H9 (cell line): ENCODE results near the gene RIMBP2. TPM values are rescaled to one million over a fixed set of nuclear protein-coding genes. Genes with fewer than 3 reads are reported as not detected.

Source experiments
- DNase-seq: peaks from one replicate; pipeline ENCODE4 v3.0.0-alpha.2; 2017
- H2AFZ ChIP-seq: one replicate; pipeline ENCODE4 v1.6.1; 2013; ENCODE audit warnings: mild to moderate bottlenecking, low read length, control low read depth, moderate library complexity
- H2AK5ac ChIP-seq: 2 replicates; pipeline ENCODE4 v1.6.1; 2013; ENCODE audit warnings: low read length, control low read depth, mixed read lengths; ENCODE audit not compliant: insufficient read length
- H2BK120ac ChIP-seq: one replicate; pipeline ENCODE4 v1.6.1; 2013; ENCODE audit warnings: low read depth, mild to moderate bottlenecking, low read length, control low read depth, inconsistent platforms; ENCODE audit not compliant: poor library complexity, severe bottlenecking
- H2BK12ac ChIP-seq: 2 replicates; pipeline ENCODE4 v1.6.1; 2013; ENCODE audit warnings: low read length, control low read depth, mixed read lengths, low read depth; ENCODE audit not compliant: insufficient read length
- H2BK15ac ChIP-seq: 2 replicates; pipeline ENCODE4 v1.6.1; 2013; ENCODE audit warnings: low read depth, low read length, control low read depth
- H2BK20ac ChIP-seq: one replicate; pipeline ENCODE4 v1.6.1; 2013; ENCODE audit warnings: low read depth, mild to moderate bottlenecking, low read length, control low read depth, inconsistent platforms; ENCODE audit not compliant: poor library complexity, severe bottlenecking
- H2BK5ac ChIP-seq: 2 replicates; pipeline ENCODE4 v1.6.1; 2013; ENCODE audit warnings: low read length, control low read depth, mixed read lengths; ENCODE audit not compliant: insufficient read length
- H3K14ac ChIP-seq: 2 replicates; pipeline ENCODE4 v1.6.1; 2013; ENCODE audit warnings: low read length, control low read depth; ENCODE audit not compliant: insufficient read depth
- H3K18ac ChIP-seq: 2 replicates; pipeline ENCODE4 v1.6.1; 2013; ENCODE audit warnings: low read depth, mild to moderate bottlenecking, mixed read lengths, low read length, control low read depth; ENCODE audit not compliant: insufficient read length
- H3K23ac ChIP-seq: 2 replicates; pipeline ENCODE4 v1.6.1; 2013; ENCODE audit warnings: low read length, control low read depth, mixed read lengths, low read depth; ENCODE audit not compliant: insufficient read length
- H3K23me2 ChIP-seq: 2 replicates; pipeline ENCODE4 v1.6.1; 2013; ENCODE audit warnings: low read depth, mild to moderate bottlenecking, mixed read lengths, low read length, control low read depth; ENCODE audit not compliant: insufficient read length, poor library complexity, severe bottlenecking
- H3K27ac ChIP-seq: 2 replicates; pipeline ENCODE4 v1.5.1; 2013; ENCODE audit warnings: low read length, control low read depth, mixed read lengths, low read depth; ENCODE audit not compliant: insufficient read length
- H3K27me3 ChIP-seq: 2 replicates; pipeline ENCODE4 v1.6.1; 2013; ENCODE audit warnings: low read length, control low read depth, inconsistent platforms; ENCODE audit not compliant: insufficient read depth
- H3K4ac ChIP-seq: 2 replicates; pipeline ENCODE4 v1.6.1; 2013; ENCODE audit warnings: low read depth, mild to moderate bottlenecking, control low read depth, inconsistent platforms, low read length, moderate library complexity
- H3K4me1 ChIP-seq: 2 replicates; pipeline ENCODE4 v1.6.1; 2013; ENCODE audit warnings: low read length, control low read depth, inconsistent platforms; ENCODE audit not compliant: insufficient read depth
- H3K4me2 ChIP-seq: 2 replicates; pipeline ENCODE4 v1.6.1; 2013; ENCODE audit warnings: low read length, control low read depth, mixed read lengths; ENCODE audit not compliant: insufficient read length, insufficient read depth
- H3K56ac ChIP-seq: 2 replicates; pipeline ENCODE4 v1.6.1; 2013; ENCODE audit warnings: low read depth, mild to moderate bottlenecking, mixed read lengths, low read length, control low read depth; ENCODE audit not compliant: insufficient read length
- H3K79me1 ChIP-seq: 2 replicates; pipeline ENCODE4 v1.6.1; 2013; ENCODE audit warnings: low read depth, mild to moderate bottlenecking, moderate library complexity, low read length, control low read depth, inconsistent platforms; ENCODE audit not compliant: insufficient read depth, poor library complexity, severe bottlenecking
- H3K79me2 ChIP-seq: 2 replicates; pipeline ENCODE4 v1.6.1; 2013; ENCODE audit warnings: low read length, control low read depth, inconsistent platforms; ENCODE audit not compliant: insufficient read depth
- H3K9ac ChIP-seq: 2 replicates; pipeline ENCODE4 v1.6.1; 2013; ENCODE audit warnings: low read length, control low read depth, mixed read lengths; ENCODE audit not compliant: insufficient read length; ENCODE audit errors: extremely low read depth
- H3K9me3 ChIP-seq: one replicate; pipeline ENCODE4 v1.6.1; 2013; ENCODE audit warnings: low read depth, low read length, inconsistent platforms; ENCODE audit not compliant: control insufficient read depth
- H3T11ph ChIP-seq: one replicate; pipeline ENCODE4 v1.6.1; 2013; ENCODE audit warnings: mild to moderate bottlenecking, low read length, control low read depth, inconsistent platforms
- H4K20me1 ChIP-seq: one replicate; pipeline ENCODE4 v1.6.1; 2013; ENCODE audit not compliant: control insufficient read depth, insufficient read length, insufficient read depth
- H4K5ac ChIP-seq: 2 replicates; pipeline ENCODE4 v1.6.1; 2013; ENCODE audit warnings: low read depth, mild to moderate bottlenecking, mixed read lengths, low read length, control low read depth; ENCODE audit not compliant: insufficient read length
- H4K8ac ChIP-seq: replicated peaks from 2 replicates; pipeline ENCODE4 v1.6.1; 2013; ENCODE audit warnings: low read length, control low read depth, mixed read lengths, low read depth; ENCODE audit not compliant: insufficient read length
- H4K91ac ChIP-seq: 2 replicates; pipeline ENCODE4 v1.6.1; 2013; ENCODE audit warnings: low read depth, mild to moderate bottlenecking, moderate library complexity, mixed read lengths, low read length, control low read depth; ENCODE audit not compliant: insufficient read length
- H3K27ac Mint-ChIP-seq, 3 experiments: 2 replicates in 2 of 3; 3 replicates in 1 of 3; pipeline ENCODE4 v1.8.0; 2020 to 2021; ENCODE audit warnings: mixed read lengths in 3 of 3, mild to moderate bottlenecking in 1 of 3, moderate library complexity in 1 of 3
- H3K27me3 Mint-ChIP-seq: 2 replicates; pipeline ENCODE4 v1.8.0; 2021; ENCODE audit warnings: low read depth, mild to moderate bottlenecking, moderate library complexity, mixed read lengths
- H3K36me3 Mint-ChIP-seq, 3 experiments: 2 replicates in 2 of 3; 3 replicates in 1 of 3; pipeline ENCODE4 v1.8.0; 2020 to 2021; ENCODE audit warnings: low read depth in 3 of 3, mixed read lengths in 3 of 3; ENCODE audit not compliant: insufficient read depth in 1 of 3
- H3K4me1 Mint-ChIP-seq, 2 experiments: 2 replicates each; pipeline ENCODE4 v1.8.0; 2020; ENCODE audit warnings: mixed read lengths in 2 of 2
- H3K4me3 Mint-ChIP-seq, 2 experiments: 2 replicates in 1 of 2; 3 replicates in 1 of 2; pipeline ENCODE4 v1.8.0; 2020 to 2021; ENCODE audit warnings: mild to moderate bottlenecking in 2 of 2, mixed read lengths in 2 of 2, moderate library complexity in 1 of 2
- H3K9me3 Mint-ChIP-seq, 2 experiments: 2 replicates in 1 of 2; 3 replicates in 1 of 2; pipeline ENCODE4 v1.8.0; 2020; ENCODE audit warnings: mild to moderate bottlenecking in 2 of 2, mixed read lengths in 2 of 2, moderate library complexity in 1 of 2
- WGBS: extraction: QIAGEN DNeasy Blood & Tissue Kit; methylation state at CpG from one replicate; pipeline ENCODE4 v1.1.7; 2013; ENCODE audit warnings: missing lambda C conversion rate, low lambda C conversion rate, mixed read lengths; ENCODE audit not compliant: insufficient read length; ENCODE audit errors: extremely low coverage; 5-methylcytosine and 5-hydroxymethylcytosine counted together
- total RNA-seq: library from RNA; stranded (reverse); gene quantifications from 2 replicates; pipeline ENCODE4 v1.2.1, GENCODE V29; 2021
- TF ChIP-seq, protein P1 (sequence below): fragments of 200-600 bp; sonication (generic); conservative IDR thresholded peaks from 3 replicates; pipeline ENCODE4 v1.8.0; 2021; ENCODE audit warnings: antibody characterized with exemption, mild to moderate bottlenecking

RIMBP2 gene
- total RNA-seq, 1 experiment from 2014 or later = 0.70 TPM

DNA sequence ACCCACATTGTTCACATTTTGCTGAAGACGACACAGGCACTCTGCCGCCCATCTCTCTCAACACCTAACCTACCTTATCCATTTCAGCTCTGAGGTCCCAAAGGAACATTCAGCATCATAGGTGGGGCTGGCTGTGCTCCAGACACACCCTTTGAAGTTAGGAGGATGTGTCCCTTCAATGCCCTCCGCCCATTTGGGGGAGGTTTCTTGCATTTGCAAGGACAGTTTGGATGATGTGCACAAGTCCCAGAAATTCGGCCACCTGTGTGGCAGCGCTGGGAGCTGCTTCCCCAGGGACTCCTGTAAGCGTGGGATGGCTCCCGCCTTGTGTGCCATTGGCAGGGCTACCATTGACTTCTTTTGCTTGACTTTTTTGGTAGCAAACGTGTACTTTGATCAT is 113.8 kb downstream of the RIMBP2 start:
- TF ChIP-seq, protein P1, sequence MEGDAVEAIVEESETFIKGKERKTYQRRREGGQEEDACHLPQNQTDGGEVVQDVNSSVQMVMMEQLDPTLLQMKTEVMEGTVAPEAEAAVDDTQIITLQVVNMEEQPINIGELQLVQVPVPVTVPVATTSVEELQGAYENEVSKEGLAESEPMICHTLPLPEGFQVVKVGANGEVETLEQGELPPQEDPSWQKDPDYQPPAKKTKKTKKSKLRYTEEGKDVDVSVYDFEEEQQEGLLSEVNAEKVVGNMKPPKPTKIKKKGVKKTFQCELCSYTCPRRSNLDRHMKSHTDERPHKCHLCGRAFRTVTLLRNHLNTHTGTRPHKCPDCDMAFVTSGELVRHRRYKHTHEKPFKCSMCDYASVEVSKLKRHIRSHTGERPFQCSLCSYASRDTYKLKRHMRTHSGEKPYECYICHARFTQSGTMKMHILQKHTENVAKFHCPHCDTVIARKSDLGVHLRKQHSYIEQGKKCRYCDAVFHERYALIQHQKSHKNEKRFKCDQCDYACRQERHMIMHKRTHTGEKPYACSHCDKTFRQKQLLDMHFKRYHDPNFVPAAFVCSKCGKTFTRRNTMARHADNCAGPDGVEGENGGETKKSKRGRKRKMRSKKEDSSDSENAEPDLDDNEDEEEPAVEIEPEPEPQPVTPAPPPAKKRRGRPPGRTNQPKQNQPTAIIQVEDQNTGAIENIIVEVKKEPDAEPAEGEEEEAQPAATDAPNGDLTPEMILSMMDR = no peak
- Histone ChIP-seq H4K91ac (no peak overlapping the region), H4K8ac (no peak overlapping the region), H2AK5ac (no peak overlapping the region), H2BK120ac (no peak overlapping the region), H3K79me2 (no peaks in the 10 kb centered on the region), H2BK15ac (no peak overlapping the region), H2AFZ (no peak overlapping the region), H3K23me2 (no peaks in the 10 kb centered on the region), H3K79me1 (no peaks in the 10 kb centered on the region), H3K4ac (no peak overlapping the region), H3K4me2 (no peak overlapping the region), H3K9ac (no peak overlapping the region), H3K18ac (no peak overlapping the region), H4K20me1 (no peaks in the 10 kb centered on the region), H3T11ph (no peak overlapping the region), H2BK5ac (no peak overlapping the region), H3K14ac (peak overlapping the region; percentile 28; the same call in 1 of the 2 replicates), H3K9me3 (no peaks in the 10 kb centered on the region), H3K27me3 (no peaks in the 10 kb centered on the region), H3K23ac (no peak overlapping the region), H2BK12ac (no peak overlapping the region), H3K56ac (no peak overlapping the region), H3K27ac (no peak overlapping the region), H3K4me1 (no peaks in the 10 kb centered on the region), H2BK20ac (no peak overlapping the region), H4K5ac (no peak overlapping the region)
- Mint-ChIP-seq H3K9me3 (peaks cover 9 to 11% of the 10 kb centered on the region in 2 experiments), H3K27me3 (peaks cover 7% of the 10 kb centered on the region), H3K4me1 (no peaks in the 10 kb centered on the region), H3K4me3 (no peak overlapping the region), H3K36me3 (peaks cover 0 to 9% (median 2%) of the 10 kb centered on the region in 3 experiments; a peak in 2 of 7 replicates), H3K27ac (no peak overlapping the region)
- no peak for DNase-seq
- WGBS = no CpG with 5 or more reads among the region's 8 CpGs
